LNCaP clone FGC (cell line): ENCODE measurements around the gene CAMK2D.
A peak's percentile ranks its signal among the peaks of the same experiment; 100 is the strongest.
"Not testable (repeated sequence)": the region's sequence is repeated elsewhere in the genome, so short reads cannot be mapped to it uniquely, and the experiment has no call there.

Experiments
- DNase-seq: peaks from one replicate; pipeline ENCODE4 v3.0.0-alpha.2; 2011; ENCODE audit warnings: low read depth
- H3K4me3 ChIP-seq: 2 replicates; pipeline ENCODE4 v1.5.1; 2011; ENCODE audit warnings: mild to moderate bottlenecking, low read depth, low read length, control low read depth
- TF ChIP-seq, protein P1 (sequence below): IDR thresholded peaks from 2 replicates; pipeline ENCODE4 v1.5.1; 2012; ENCODE audit warnings: mild to moderate bottlenecking; ENCODE audit not compliant: control insufficient read depth, insufficient read depth; ENCODE audit errors: extremely low read depth

Gene CAMK2D

DNA sequence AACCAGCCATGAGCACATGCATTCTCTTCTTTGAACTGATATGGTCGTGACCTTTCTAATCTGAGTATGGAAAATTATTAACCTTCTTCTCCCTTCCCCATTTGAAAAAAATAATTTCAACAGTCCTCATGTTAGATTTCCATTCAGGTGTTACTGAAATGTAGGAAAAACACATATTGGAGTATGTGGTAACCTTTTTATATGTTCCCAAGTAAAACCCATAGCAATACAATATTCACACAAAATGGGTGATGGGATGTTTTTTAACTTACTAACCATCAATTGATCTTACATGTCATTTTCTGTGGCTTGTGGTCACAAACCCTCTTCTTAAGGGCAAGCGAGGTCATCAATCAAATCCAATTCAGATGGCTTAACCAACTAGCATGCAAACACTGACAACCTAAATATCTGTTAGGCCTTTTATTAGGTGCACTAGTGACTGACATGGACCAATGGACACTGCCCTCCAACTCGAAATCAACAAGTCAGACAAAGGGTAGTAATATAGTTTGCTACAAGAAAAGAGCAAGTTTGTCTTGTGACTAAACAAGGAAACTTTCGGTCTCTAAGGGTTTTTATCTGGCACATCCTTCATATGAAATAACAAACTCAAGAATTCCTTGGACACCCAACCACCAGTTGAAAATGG, 74.3 kb downstream of the CAMK2D start:
- TF ChIP-seq, protein P1, sequence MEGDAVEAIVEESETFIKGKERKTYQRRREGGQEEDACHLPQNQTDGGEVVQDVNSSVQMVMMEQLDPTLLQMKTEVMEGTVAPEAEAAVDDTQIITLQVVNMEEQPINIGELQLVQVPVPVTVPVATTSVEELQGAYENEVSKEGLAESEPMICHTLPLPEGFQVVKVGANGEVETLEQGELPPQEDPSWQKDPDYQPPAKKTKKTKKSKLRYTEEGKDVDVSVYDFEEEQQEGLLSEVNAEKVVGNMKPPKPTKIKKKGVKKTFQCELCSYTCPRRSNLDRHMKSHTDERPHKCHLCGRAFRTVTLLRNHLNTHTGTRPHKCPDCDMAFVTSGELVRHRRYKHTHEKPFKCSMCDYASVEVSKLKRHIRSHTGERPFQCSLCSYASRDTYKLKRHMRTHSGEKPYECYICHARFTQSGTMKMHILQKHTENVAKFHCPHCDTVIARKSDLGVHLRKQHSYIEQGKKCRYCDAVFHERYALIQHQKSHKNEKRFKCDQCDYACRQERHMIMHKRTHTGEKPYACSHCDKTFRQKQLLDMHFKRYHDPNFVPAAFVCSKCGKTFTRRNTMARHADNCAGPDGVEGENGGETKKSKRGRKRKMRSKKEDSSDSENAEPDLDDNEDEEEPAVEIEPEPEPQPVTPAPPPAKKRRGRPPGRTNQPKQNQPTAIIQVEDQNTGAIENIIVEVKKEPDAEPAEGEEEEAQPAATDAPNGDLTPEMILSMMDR, result no peak
- DNase-seq, result no peak
- no peak overlapping the region for H3K4me3 ChIP-seq

DNA sequence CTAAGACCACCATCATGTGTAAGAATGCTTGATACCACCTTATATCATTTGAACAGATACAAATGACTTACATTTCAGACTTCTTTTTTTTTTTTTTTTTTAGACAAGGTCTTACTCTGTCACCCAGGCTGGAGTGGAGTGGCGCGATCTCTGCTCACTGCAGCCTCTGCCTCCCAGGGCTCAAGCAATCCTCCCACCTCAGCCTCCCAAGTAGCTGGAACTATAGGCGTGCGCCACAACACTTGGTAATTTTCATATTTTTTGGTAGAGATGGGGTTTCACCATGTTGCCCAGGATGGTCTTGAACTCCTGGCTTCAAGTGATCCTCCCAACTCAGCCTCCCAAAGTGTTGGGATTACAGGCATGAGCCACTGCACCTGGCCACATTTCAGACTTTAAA, 76.4 kb downstream of the CAMK2D start:
- not testable (repeated sequence) for H3K4me3 ChIP-seq, DNase-seq

DNA sequence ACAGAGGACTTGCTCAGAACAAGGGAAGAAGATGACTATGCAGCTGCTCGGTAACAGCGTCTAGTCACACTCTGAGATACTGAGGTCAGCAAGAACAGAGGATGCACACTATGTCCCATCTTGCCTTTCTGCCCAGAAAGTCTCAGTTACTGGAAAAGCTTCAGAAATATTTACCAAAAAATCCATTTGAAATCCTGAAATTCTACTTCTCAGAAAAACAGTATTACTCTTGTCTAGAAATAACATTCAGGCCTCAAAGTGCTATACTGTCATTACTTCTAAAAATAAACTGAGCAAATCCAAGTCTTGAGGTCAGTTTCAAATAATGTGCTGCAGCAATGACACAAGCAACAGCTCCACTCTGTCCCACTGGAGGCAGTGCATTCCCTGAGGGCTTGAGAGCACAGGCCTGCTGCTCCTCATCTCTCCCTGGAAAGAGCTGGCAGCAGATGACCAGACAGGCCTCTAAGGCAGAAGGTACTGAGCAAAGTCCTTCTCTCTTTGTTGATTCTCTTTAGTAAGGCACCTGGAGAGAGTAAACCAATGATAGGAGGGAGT, 76.9 kb downstream of the CAMK2D start:
- DNase-seq, result no peak
- TF ChIP-seq, protein P1, result 0 out of 2 replicates have a peak, but pooled peaks have one; percentile 15
- no peak overlapping the region for H3K4me3 ChIP-seq

DNA sequence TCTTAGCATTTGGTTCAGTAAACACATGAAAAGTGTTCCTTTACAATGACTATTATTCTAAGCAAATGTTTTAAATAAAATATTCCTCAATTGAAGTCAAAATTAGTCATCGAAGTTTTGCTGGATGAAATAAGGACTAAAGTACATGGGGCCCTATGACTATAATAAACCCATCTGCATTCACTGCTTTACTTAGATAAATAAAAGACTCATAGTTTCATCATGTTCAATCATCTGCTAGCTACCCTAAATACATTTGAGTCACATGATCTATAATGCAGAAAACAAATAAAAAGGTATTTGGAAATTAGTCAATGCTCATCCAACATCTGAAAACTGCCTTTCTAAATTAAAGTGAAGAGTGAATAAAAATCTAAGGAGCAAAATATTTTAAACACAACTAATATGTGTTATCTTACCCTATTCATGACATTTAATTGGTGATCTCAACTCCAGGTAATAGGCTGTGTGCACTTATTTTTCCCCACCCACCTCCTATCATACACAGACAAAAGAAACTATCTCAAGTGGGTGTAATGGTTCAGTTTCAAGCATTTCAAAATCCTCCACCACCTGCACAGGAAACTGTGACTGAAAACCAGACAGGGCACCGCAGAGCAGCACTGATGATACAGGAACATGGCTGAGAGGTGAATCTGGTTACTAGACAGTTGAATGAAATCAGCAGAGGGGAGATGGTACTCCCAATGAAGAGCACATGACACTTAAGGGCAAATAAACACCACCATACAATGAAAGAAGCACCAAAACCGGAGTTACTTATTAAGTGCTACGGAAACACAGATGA, 78.6 kb downstream of the CAMK2D start:
- no peak for DNase-seq
- H3K4me3 ChIP-seq, result no peak overlapping the region
- TF ChIP-seq, protein P1, result no peak

DNA sequence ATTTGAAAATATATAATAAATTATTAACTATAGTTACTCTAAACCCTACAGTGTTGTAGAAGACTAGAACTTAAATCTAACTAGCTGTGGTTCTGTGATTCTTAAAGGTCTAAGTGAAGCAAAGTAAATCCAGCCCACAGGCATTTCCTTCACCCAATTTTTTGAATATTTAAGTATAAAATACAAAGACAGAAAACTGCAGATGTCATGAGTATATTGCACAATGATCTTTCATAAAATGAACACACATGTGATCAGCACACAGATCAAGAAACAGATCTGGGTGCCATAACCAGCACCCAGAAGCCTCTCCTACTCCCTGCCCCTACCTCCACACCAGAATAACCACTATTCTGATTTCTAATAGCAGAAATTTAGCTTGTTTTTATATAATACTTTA, 82.9 kb downstream of the CAMK2D start:
- DNase-seq, result no peak
- H3K4me3 ChIP-seq, result no peak overlapping the region
- TF ChIP-seq, protein P1, result no peak

DNA sequence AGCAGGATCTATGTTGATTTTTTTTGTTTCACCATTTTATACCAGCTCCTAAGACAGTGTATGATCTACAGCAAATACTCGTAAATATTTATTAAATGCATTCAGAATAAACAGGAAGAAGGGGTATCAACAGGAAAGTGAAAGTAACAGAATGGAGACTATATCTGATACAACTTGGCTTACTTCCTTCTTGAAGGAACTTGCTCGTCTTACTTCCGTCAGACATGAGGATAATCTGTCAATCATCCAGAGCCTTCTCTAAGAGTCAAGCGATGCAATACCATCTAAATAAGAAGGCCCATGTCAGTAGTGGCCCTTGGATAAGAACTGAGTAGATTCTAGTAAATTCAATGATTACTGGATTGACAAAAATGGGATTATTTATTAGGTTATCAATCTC, 84.2 kb downstream of the CAMK2D start:
- no peak for DNase-seq
- H3K4me3 ChIP-seq, result no peak overlapping the region
- TF ChIP-seq, protein P1, result no peak
